Fibroblast of lung (primary cell): ENCODE measurements around the gene KLC1. TPM values are rescaled to one million over a fixed set of nuclear protein-coding genes. Genes with fewer than 3 reads are reported as not detected.

Experiments used
- DNase-seq, 2 donors: peaks; one replicate each; pipeline versions ENCODE4 v3.0.0 to v3.0.0-alpha.2; 2010; ENCODE audit warnings: low read depth in 2 of 2
- H2AFZ ChIP-seq: 2 replicates; pipeline ENCODE4 v1.5.1; 2012; ENCODE audit warnings: low read length, control low read depth, inconsistent platforms
- H3K27ac ChIP-seq: 2 replicates; pipeline ENCODE4 v1.5.1; 2011; ENCODE audit warnings: low read length, control low read depth; ENCODE audit not compliant: insufficient read depth
- H3K27me3 ChIP-seq: 2 replicates; pipeline ENCODE4 v1.5.1; 2011; ENCODE audit warnings: mild to moderate bottlenecking, low read length; ENCODE audit not compliant: control insufficient read depth, insufficient read depth
- H3K36me3 ChIP-seq: 2 replicates; pipeline ENCODE4 v1.5.1; 2011; ENCODE audit warnings: low read length; ENCODE audit not compliant: control insufficient read depth, insufficient read depth
- H3K4me1 ChIP-seq: 2 replicates; pipeline ENCODE4 v1.5.1; 2011; ENCODE audit warnings: low read length; ENCODE audit not compliant: control insufficient read depth, insufficient read depth; ENCODE audit errors: extremely low read depth
- H3K4me2 ChIP-seq: 2 replicates; pipeline ENCODE4 v1.5.1; 2011; ENCODE audit warnings: low read length, control low read depth; ENCODE audit not compliant: insufficient read depth; ENCODE audit errors: extremely low read depth
- H3K4me3 ChIP-seq, 4 experiments: fragments of 200-600 bp in 1 of 4; sonication (generic) in 1 of 4; replicated peaks in 1 of 4; 2 replicates each; pipeline ENCODE4 v1.5.1; 2011 to 2016; ENCODE audit warnings: low read length in 4 of 4, low read depth in 3 of 4, mild to moderate bottlenecking in 3 of 4, control low read depth in 2 of 4, inconsistent platforms in 1 of 4, mixed read lengths in 1 of 4; ENCODE audit not compliant: insufficient read depth in 1 of 4; ENCODE audit errors: control extremely low read depth in 1 of 4
- H3K79me2 ChIP-seq: 2 replicates; pipeline ENCODE4 v1.5.1; 2012; ENCODE audit warnings: mild to moderate bottlenecking, low read length, inconsistent platforms; ENCODE audit not compliant: control insufficient read depth, insufficient read depth
- H3K9ac ChIP-seq: 2 replicates; pipeline ENCODE4 v1.5.1; 2011; ENCODE audit warnings: mild to moderate bottlenecking, low read length, control low read depth; ENCODE audit not compliant: insufficient read depth
- H3K9me3 ChIP-seq: 2 replicates; pipeline ENCODE4 v1.5.1; 2012; ENCODE audit warnings: low read depth, low read length; ENCODE audit not compliant: control insufficient read depth, insufficient read depth
- H4K20me1 ChIP-seq: 2 replicates; pipeline ENCODE4 v1.5.1; 2011; ENCODE audit warnings: low read length; ENCODE audit not compliant: control insufficient read depth, insufficient read depth; ENCODE audit errors: extremely low read depth
- EZH2 ChIP-seq: IDR thresholded peaks from 2 replicates; pipeline ENCODE4 v1.5.1; 2012; ENCODE audit warnings: low read length, control low read depth, mild to moderate bottlenecking; ENCODE audit errors: missing control alignments
- polyA plus RNA-seq, 2 donors: library from polyadenylated mRNA; depleted of rRNA in 1 of 2; stranded (reverse) in 1 of 2; unstranded in 1 of 2; fragments of >200 nt; gene quantifications; 2 replicates each; pipeline ENCODE4 v1.2.1, GENCODE V29; 2011 to 2012; ENCODE audit warnings: missing spikeins in 1 of 2
- total RNA-seq: library from RNA; depleted of rRNA; stranded (reverse); fragments of >200 nt; gene quantifications from 2 replicates; pipeline ENCODE4 v1.2.1, GENCODE V29; 2014
- TF ChIP-seq, protein P1 (sequence below), 2 donors: IDR thresholded peaks in 1 of 2; conservative IDR thresholded peaks in 1 of 2; 1 replicate in 1 of 2; 2 replicates in 1 of 2; pipeline ENCODE4 v1.5.1; 2011 to 2012; ENCODE audit warnings: low read length in 2 of 2, control low read depth in 1 of 2, inconsistent platforms in 1 of 2, low read depth in 1 of 2, mild to moderate bottlenecking in 1 of 2

Gene KLC1
- total and polyA plus RNA-seq, 2 donors (not counting 1 experiment from before 2014, with no cell fraction given): 180 to 219 TPM

DNA sequence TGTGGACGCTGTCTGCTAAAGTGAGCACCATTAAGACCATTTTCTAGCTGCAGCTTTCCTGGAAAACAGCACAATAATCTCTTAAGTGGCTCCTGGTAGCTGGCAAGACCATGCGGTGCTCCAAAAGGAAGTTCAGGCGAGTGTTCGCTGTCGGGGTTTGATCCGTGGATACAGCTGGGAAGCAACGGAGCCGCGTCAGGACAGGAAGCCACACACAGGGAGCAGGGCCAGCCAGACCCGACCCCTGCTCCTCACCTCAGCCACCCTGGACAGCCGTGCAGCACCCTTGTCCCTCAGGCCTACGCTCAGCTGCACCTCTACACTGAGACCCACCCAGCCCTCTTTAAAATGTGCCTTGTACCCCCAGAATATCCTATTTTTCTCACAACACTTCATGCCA lies 106.0 kb downstream of the KLC1 start:
- Histone ChIP-seq H4K20me1 (no peaks in the 10 kb centered on the region), H2AFZ (no peak overlapping the region), H3K4me2 (no peak overlapping the region), H3K27me3 (no peaks in the 10 kb centered on the region), H3K79me2 (no peaks in the 10 kb centered on the region), H3K9me3 (no peaks in the 10 kb centered on the region), H3K36me3 (peaks cover 7% of the 10 kb centered on the region), H3K27ac (no peak overlapping the region), H3K9ac (no peak overlapping the region), H3K4me1 (no peaks in the 10 kb centered on the region), H3K4me3 (no peak overlapping the region)
- TF ChIP-seq, protein P1, sequence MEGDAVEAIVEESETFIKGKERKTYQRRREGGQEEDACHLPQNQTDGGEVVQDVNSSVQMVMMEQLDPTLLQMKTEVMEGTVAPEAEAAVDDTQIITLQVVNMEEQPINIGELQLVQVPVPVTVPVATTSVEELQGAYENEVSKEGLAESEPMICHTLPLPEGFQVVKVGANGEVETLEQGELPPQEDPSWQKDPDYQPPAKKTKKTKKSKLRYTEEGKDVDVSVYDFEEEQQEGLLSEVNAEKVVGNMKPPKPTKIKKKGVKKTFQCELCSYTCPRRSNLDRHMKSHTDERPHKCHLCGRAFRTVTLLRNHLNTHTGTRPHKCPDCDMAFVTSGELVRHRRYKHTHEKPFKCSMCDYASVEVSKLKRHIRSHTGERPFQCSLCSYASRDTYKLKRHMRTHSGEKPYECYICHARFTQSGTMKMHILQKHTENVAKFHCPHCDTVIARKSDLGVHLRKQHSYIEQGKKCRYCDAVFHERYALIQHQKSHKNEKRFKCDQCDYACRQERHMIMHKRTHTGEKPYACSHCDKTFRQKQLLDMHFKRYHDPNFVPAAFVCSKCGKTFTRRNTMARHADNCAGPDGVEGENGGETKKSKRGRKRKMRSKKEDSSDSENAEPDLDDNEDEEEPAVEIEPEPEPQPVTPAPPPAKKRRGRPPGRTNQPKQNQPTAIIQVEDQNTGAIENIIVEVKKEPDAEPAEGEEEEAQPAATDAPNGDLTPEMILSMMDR (conservative IDR thresholded peaks at IDR 0.05 in 1 of 2, IDR thresholded peaks at IDR 0.05 in 1 of 2; ENCODE audit: low read depth in 1 of 2, low read length in 2 of 2): no peak
- TF ChIP-seq EZH2: no peak
- DNase-seq: no peak

DNA sequence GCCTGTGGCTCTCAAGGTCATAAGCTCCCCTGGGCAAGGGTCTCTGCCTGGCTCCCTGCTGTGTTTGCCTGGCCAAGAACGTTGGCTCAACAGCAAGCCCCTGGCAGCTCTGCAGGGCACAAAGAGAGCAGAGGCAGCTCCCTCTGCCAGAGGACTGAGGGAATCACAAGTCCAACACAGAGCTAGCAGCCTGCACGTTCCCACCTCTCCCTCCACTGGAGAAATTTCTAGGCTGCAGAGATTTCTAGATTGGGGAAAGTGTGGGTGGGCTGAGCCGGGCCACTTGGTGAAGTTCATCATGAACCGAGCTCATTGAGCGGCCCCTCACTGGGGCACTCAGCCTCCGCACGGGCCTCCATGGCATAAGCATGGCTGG lies 106.4 kb downstream of the KLC1 start:
- Histone ChIP-seq H2AFZ (no peak overlapping the region), H3K79me2 (no peaks in the 10 kb centered on the region), H4K20me1 (no peaks in the 10 kb centered on the region), H3K4me2 (no peak overlapping the region), H3K4me3 (no peak overlapping the region), H3K27ac (no peak overlapping the region), H3K9me3 (no peaks in the 10 kb centered on the region), H3K36me3 (peaks cover 7% of the 10 kb centered on the region), H3K9ac (no peak overlapping the region), H3K4me1 (no peaks in the 10 kb centered on the region), H3K27me3 (no peaks in the 10 kb centered on the region)
- DNase-seq: no peak
- TF ChIP-seq EZH2: no peak
- TF ChIP-seq, protein P1 (conservative IDR thresholded peaks at IDR 0.05 in 1 of 2, IDR thresholded peaks at IDR 0.05 in 1 of 2; ENCODE audit: low read depth in 1 of 2, low read length in 2 of 2): no peak

- no peak for DNase-seq
- peaks cover 7% of the 10 kb centered on the region for H3K36me3 ChIP-seq
These were observed 107.0 kb downstream of the KLC1 start for GRCh38 chr14:103735815-103736545.

More at GRCh38 chr14:103735815-103736545, 107.0 kb downstream of the KLC1 start:
- Histone ChIP-seq H3K27ac (no peak overlapping the region), H3K27me3 (no peaks in the 10 kb centered on the region), H3K9ac (no peak overlapping the region), H4K20me1 (no peaks in the 10 kb centered on the region), H2AFZ (no peak overlapping the region), H3K4me2 (no peak overlapping the region), H3K4me1 (no peaks in the 10 kb centered on the region), H3K9me3 (no peaks in the 10 kb centered on the region), H3K79me2 (no peaks in the 10 kb centered on the region), H3K4me3 (no peak overlapping the region)
- TF ChIP-seq, protein P1 (conservative IDR thresholded peaks at IDR 0.05 in 1 of 2, IDR thresholded peaks at IDR 0.05 in 1 of 2; ENCODE audit: low read depth in 1 of 2, low read length in 2 of 2): no peak
- no peak for TF ChIP-seq EZH2
